ENCODE results near the gene SPHKAP.
"Not testable (repeated sequence)": the region's sequence is repeated elsewhere in the genome, so short reads cannot be mapped to it uniquely, and the experiment has no call there.

Gene SPHKAP

GRCh38 chr2:228102949-228103348 lies 78.5 kb downstream of the SPHKAP start:
- DNase-seq, result no peak

GRCh38 chr2:228094377-228094921 lies 87.0 kb downstream of the SPHKAP start:
- no peak for DNase-seq

- DNase-seq, result no peak
Measured at GRCh38 chr2:228092056-228092455, 89.4 kb downstream of the SPHKAP start.

- no peak for DNase-seq
Measured at GRCh38 chr2:228086561-228086960, 94.9 kb downstream of the SPHKAP start.

GRCh38 chr2:228084717-228085116 lies 96.8 kb downstream of the SPHKAP start:
- DNase-seq, result no peak

GRCh38 chr2:228083131-228083530 lies 98.4 kb downstream of the SPHKAP start:
- no peak for DNase-seq

- DNase-seq, result no peak
Measured at GRCh38 chr2:228082571-228082970, 98.9 kb downstream of the SPHKAP start.

- no peak for DNase-seq
Measured at GRCh38 chr2:228079194-228079593, 102.3 kb downstream of the SPHKAP start.

GRCh38 chr2:228076695-228077094 lies 104.8 kb downstream of the SPHKAP start:
- DNase-seq, result not testable (repeated sequence)

GRCh38 chr2:228072669-228073068 lies 108.8 kb downstream of the SPHKAP start:
- no peak for DNase-seq

- DNase-seq, result no peak
Measured at GRCh38 chr2:228067309-228067708, 114.2 kb downstream of the SPHKAP start.

- DNase-seq, result no peak
Measured at GRCh38 chr2:228066126-228066798, 115.2 kb downstream of the SPHKAP start.

- DNase-seq, result no peak
Measured at GRCh38 chr2:228065686-228066085, 115.8 kb downstream of the SPHKAP start.

GRCh38 chr2:228064796-228065315 lies 116.6 kb downstream of the SPHKAP start:
- DNase-seq, result no peak

GRCh38 chr2:228064024-228064423 lies 117.5 kb downstream of the SPHKAP start:
- no peak for DNase-seq

- no peak for DNase-seq
Measured at GRCh38 chr2:228063558-228063957, 117.9 kb downstream of the SPHKAP start.

GRCh38 chr2:228059735-228060134 lies 121.8 kb downstream of the SPHKAP start:
- no peak for DNase-seq

- DNase-seq, result no peak
Measured at GRCh38 chr2:228056293-228057097, 125.0 kb downstream of the SPHKAP start.

- DNase-seq, result no peak
Measured at GRCh38 chr2:228048838-228049490, 132.5 kb downstream of the SPHKAP start.

GRCh38 chr2:228040995-228041394 lies 140.5 kb downstream of the SPHKAP start:
- DNase-seq, result no peak

- DNase-seq, result no peak
Measured at GRCh38 chr2:228039752-228040534, 141.5 kb downstream of the SPHKAP start.

GRCh38 chr2:228038967-228039366 lies 142.5 kb downstream of the SPHKAP start:
- no peak for DNase-seq

All from CD4-positive, alpha-beta T cell treated with Interleukin-10 for 1 hour (primary cell).